Limb (tissue), 2 donors: ENCODE data around the gene RHOA.
"Not testable (repeated sequence)": the region's sequence is repeated elsewhere in the genome, so short reads cannot be mapped to it uniquely, and the experiment has no call there.

Experiments used
- DNase-seq, 2 donors: peaks; one replicate each; pipeline ENCODE4 v3.0.0-alpha.2; 2016; ENCODE audit errors: extremely low spot score in 2 of 2

Gene RHOA

DNA sequence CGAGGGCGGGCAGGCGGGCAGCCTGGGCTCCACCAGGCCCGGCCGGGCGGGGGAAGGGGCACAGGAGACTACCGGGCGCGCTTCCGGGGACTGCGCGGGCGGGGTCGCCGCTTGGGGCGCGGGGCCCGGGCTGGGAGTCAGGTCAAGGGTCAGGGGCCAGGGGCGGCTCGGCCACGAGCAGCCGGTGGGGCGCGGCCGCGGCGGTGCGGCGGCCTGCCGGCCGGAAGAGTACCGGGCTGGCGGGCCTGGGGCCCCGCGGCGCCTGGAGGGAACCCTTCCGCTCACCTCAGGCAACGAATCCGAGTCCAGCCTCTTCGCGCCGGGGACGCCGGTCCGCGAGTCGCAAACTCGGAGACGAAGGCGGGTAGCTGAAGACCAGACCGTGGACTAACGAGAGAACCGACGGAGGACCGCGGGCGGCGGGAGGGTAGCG, 225 bp downstream of the RHOA start:
- no peak for DNase-seq

DNA sequence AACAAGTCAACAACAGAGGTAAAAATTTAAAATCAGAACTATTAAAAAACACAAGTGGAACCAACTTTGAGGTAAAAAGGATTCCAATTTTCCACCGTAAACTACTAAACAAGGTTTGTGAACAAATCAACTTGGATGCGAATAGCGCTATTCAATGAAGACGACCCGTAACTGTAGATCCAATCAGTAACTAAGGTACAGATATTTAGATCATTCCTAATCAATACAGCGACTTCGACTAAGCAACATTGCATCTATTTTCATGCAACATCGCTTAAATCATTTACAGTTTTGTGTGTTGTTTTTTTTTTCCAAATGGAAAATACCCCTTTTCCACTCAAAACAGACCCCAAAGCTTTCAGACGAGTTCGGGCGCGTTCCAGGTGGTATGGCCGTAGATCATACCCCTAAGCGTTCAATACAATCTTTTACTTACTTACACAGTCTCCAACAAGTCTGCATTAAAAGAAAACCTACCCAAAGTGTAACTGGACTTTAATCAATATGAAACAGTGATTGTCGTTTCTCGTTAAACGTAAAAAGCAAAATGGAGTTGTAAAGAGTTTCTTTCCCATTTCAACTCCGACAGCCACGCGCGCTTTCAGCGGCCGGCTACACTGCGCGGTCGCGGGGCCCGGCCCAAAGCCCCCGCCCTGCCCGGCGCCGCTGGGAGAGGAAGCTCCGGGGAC, 786 bp downstream of the RHOA start:
- DNase-seq, result no peak

DNA sequence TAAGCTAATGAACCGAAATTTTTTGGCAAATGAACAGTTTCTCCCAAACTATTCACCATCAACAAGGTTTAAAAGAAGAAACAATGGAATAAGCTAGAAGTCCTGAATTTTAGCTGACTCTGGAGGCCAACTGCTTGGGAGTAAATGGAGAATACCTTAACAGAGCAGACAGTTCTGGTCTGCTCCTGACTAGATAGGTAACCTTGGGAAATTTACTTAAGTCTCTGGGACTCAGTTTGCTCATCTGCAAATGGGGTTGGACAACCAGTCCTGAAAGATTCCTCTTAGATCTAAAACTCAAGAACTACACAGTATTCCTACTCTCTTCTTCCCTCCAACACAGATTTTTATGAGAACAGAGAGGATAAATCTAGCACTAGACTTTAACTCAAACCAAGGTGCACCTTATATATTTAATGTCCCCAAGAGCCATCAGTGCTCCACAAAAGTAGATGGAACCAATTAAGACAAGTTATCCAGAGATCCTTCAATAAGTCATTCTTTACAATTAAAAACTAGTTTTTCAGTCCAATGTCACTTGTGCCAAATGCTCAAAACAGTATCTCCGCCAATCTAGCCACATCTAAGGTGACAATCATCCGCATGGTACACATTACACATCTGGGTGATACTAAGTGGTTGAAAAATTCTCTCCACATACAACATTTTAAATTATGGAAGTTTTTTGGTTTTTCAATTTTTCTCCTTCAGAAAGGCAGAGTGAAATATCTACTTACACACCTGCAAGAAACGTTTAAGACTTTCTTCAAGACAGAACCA, 1.5 kb downstream of the RHOA start:
- no peak for DNase-seq

DNA sequence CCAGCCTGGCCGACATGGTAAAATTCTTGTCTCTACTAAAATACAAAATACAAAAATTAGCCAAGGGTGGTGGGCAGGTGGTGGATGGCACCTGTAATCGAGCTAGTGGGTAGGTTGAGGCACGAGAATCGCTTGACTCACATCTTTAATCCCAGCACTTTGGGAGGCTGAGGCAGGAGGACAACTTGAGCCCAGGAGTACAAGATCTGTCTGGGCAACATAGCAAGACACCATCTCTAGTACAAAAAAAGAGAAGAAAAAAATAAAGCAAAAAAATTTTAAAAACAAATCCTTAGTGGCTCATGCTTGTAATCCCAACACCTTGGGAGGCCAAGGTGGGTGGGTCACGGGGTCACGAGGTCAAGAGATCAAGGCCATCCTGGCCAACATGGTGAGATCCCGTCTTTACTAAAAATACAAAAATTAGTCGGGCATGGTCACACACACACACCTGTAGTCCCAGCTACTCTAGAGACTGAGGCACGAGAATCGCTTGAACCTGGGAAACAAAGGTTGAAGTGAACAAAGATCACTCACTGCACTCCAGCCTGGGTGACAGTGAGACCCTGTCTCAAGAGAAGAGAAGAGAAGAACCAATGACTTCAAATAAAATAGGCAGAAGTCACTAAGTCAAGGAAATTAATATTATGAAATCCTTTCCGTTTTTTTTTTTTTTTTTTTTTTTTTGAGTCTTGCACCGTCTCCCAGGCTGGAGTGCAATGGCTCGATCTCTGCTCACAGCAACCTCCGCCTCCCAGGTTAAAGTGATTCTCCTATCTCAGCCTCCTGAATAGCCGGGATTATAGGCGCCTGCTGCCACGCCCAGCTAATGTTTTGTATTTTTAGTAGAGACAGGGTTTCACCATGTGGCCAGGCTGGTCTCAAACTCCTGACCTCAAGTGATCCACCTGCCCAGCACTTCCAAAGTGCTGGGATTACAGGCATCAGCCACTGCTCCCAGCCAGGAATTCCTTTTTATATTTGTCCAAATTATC, 4.9 kb downstream of the RHOA start:
- DNase-seq, result no peak

DNA sequence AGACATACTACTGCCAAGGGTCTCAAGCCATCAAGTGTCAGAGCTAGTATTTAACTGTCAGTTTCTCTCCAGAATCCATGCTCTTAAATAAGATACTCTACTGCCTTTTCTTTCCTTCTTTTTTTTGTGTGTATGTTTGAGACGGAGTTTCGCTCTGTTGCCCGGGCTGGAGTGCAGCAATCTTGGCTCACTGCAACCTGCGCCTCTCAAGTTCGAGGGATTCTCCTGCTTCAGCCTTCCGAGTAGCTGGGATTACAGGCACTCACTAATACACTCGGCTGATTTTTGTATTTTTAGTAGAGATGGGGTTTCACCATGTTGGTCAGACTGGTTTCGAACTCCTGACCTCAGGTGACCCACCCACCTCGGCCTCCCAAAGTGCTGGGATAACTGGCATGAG, 6.2 kb downstream of the RHOA start:
- not testable (repeated sequence) for DNase-seq

DNA sequence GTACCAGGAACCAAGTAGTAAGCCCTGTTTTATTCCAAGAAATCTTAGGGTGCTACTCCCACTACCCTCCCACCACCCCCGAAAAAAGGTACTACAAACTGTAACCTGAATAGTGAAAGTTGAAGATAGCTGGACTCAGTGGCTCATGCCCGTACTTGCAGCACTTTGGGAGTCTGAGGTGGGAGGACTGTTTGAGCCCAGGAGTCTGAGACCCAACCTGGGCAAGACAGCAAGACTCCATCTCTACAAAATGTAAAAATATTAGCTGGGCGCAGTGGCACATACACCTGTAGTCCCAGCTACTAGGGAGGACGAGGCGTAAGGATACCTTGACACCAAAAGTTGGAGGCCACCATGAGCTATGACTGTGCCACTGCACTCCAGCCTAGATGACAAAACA, 7.9 kb downstream of the RHOA start:
- DNase-seq, result no peak

DNA sequence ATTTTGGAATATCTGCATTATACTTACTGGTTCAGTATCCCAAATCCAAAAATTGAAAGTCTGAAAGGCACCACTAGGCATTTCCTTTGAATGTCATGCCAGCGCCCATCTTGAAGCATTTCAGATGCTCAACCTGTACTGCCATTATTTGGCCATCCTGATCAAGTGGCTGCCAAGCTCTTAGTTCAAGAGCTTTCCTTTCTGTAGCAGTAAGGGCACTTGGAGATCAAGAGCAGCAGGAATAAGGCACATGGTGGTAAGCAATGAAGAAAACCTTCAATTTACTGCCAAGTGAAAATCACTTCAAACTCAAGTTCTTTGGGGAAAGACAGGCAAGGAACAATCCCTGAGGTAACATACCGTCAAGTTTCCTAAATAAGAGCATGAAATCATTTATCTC, 10.0 kb downstream of the RHOA start:
- DNase-seq, result no peak

DNA sequence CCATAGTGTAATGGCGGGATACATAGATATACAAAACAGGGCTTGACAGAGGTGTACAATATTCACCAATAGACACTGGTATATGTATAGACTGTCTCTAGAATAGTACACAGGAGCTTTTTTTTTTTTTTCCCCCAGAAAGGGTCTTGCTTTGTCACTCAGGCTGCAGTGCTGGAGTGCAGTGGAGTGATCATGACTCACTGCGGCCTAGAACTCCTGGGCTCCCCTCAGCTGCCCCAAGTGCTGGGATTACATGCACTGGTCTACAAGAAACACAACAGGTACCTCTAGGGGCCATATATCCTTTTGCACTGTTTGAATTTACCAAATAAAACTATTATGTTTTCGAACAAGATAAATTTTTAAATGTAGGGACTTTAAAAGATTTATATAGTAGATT, 12.3 kb downstream of the RHOA start:
- no peak for DNase-seq

DNA sequence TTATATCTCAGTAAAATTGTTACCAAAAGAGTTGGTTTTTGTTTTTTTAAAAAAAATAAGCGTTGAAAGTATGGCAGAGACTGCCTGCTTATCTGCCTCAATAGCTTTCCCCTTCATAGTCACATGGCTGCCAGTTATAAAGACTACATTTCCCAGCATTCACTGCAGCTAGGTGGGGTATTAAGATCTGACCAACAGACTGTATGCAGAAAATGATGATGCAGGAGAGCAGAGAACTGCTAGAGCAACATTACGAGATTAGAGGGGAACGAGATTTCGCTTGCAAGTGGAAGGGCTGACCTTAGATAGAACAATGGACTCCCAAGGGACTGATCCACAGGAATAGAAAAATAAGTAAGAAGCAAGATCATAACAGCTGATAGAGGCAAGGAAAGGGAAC, 14.3 kb downstream of the RHOA start:
- DNase-seq, result peak in 1 of 2 donors; percentile 18

DNA sequence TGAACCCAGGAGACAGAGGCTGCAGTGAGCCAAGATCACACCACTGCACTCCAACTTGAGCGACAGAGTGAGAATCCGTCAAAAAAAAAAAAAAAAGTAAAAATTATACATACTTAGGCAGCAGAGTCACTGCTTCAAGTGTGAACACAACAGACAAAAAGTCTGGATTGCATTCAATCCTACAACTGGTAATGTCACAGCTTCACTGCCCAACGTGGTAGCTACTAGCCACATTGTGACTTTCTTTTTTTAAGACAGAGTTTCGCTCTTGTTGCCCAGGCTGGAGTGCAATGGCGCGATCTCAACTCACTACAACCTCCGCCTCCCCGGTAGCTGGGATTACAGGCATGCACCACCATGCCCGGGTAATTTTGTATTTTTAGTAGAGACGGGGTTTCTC, 20.5 kb downstream of the RHOA start:
- not testable (repeated sequence) for DNase-seq

DNA sequence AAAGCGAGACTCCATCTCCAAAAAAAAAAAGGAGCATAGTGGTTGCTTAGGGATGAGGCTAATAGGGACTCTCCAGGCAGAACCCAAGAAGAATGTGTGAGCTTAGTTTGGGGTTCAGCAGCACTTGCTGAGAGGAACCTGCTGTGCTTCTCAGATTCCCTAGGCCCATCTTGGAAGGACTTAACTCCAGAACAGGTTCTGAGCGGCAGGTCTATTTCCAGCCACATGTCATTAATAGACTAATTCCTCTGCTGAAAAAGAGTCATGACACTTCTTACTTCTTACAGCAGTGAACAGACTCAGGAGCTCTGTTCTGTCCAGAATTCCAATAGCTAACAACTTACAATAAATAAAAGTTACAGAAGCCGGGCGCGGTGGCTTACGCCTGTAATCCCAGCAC, 22.5 kb downstream of the RHOA start:
- DNase-seq, result no peak

DNA sequence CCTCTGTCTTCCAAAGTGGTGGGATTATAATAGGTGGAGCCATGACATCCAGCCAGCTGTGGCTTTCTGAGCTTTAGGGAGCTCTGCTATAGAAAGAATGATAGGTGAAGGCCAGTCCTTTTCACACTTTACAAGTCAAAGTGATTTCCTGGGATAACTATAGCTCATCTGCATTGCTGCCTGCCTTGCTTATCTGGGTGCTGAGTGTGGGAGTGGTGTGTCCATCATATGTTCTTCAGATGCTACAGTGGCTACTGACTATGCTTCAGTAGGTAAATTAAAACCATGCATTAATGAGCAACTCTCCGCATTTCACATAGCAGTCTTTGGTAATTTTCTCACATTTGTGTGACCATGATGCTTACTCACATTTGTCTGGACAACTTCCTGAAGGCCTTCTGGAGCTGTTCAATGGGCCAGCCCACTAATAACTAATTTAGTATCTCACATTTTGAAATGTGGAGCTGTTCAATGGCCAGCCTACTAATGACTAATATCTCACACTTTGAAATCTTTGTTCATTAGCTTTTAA, 23.4 kb downstream of the RHOA start:
- no peak for DNase-seq

DNA sequence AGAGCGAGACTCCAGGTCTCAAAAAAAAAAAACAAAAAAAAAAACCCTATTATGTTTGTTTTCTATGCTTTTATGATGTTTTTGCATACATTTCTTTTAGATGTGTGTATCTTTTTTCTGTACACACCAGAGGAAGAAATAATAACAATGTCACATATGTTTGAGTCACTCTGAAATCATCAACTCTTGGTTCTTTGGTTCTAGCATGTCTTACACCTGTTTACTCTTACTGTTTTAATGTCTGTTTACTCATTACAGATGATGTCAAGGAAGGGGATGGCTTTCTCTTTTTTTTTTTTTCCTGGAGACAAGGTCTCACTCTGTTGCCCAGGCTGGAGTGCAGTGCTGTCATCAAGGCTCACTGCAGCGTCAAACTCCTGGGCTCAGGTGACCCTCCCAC, 24.1 kb downstream of the RHOA start:
- DNase-seq, result no peak

DNA sequence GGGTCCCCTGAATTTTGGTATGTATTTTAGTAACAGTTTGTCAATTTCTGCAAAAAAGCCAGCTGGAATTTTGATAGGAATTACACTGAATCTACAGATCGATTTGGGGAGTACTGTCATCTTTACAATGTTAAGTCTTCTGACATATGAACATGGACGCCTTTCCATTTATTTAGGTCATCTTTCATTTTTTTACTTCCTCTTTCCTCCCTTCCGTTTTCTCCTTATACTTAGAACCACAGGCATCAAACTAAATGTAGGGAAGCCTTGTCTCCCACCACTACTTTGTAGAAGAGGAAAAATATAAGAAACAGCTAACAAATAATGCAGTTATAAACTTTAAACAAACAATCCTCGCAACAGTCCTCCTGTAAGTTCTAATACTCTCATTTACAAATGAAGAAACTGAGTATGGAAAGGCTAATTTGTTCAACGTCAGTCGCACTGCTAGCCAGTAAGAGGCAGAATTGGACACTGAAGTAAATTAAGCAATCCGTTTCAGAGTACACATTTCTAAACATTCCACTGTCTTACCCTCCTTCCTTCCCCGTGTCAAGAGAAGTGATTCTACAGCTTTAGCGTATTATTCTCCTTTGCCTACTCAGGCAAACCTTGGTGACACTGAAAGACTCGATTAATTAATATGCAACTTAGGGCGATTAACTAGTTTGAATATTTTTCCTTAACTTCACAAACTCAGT, 25.6 kb downstream of the RHOA start:
- no peak for DNase-seq

DNA sequence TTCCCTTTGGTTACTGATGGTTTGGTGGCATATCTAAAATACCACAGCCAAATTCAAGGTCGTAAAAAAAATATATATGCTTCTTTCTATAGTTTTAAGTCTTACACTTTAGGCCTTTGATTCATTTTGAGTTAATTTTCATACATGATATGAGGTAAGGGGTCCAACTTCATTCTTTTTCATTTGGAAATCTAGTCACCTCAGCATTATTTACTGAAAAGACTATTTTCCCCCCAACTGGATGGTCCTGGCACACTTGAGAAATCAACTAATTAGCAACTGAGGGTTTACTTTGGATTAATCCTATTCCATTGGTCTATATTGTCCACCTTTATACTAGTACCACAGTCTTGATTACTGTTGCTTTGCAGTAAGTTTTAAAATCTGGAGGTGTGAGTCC, 26.2 kb downstream of the RHOA start:
- no peak for DNase-seq

DNA sequence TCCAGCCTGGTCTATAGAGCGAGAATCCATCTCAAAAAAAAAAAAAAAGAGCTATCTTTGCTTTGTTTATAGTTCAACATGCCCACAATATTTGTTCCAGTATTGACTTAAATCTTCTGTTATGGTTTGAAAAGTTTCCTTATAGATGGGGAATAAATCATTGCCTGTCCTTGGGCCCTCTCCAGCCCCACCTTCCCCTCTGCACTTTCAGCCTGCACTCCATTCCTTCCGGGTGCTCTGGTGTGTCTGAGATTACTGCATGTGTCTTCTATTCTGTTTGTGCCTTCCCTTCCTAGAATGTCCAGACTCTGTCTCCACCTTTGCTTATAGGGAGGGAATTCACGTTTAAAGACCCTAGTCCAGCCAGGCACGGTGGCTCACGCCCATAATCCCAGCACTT, 28.4 kb downstream of the RHOA start:
- DNase-seq, result no peak

DNA sequence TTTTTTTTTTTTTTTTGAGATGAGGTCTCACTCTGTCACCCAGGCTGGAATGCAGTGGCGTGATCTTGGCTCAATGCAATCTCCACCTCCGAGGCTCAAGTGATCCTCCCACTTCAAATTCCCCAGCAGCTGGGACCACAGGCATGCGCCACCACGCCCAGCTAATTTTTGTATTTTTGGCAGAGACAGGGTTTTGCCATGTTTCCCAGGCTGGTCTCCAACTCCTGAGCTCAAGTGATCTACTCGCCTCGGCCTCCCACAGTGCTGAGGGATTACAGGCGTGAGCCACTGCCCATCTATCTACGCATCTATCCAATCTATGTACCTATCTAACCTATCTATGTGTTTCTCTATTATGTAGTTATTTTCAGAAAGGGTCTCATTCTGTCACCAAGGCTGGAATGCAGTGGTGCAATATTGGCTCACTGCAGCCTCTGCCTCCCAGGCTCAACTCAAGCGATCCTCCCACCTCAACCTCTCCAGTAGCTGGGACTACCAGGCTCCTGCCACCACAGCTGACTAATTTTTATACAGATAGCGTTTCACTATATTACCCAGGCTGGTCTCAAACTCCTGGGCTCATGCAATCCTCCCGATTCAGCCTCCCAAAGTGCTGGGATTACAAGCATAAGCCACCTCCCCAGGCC, 33.4 kb downstream of the RHOA start:
- DNase-seq, result no peak

DNA sequence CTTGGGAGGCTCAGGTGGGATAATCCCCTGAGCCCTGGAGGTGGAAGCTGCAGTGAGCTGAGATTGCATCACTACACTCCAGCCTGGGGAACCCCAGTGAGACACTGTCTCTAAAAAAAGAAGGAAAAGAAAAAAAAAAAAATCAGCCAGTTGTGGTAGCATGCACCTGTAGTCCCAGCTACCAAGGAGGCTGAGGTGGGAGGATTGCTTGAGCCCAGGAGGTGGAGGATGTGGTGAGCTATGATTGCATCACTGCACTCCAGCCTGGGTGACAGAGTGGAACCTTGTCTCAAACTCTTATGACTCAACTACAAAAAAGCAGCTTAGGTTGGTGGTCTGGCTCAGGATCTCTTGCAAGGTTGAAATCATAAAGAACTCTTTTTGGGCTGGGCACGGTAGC, 34.3 kb downstream of the RHOA start:
- no peak for DNase-seq

DNA sequence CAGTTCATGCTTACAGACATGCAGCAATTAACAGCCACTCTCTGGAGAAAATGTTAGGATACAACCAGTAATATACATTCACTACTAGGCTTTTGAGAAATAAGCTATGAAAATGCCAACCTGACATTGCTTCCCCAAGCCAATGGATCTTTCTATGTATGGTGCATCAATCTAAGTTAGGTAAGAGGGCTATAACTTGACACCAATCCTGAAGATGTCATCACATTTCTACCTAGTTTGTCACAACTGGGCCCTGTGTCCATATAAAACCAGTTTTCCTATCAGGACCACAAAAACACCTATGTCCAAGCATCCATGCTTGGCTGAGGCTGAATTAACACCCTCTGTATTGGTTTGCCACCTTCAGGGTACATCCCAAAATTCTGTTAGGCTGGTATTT, 39.8 kb downstream of the RHOA start:
- no peak for DNase-seq

DNA sequence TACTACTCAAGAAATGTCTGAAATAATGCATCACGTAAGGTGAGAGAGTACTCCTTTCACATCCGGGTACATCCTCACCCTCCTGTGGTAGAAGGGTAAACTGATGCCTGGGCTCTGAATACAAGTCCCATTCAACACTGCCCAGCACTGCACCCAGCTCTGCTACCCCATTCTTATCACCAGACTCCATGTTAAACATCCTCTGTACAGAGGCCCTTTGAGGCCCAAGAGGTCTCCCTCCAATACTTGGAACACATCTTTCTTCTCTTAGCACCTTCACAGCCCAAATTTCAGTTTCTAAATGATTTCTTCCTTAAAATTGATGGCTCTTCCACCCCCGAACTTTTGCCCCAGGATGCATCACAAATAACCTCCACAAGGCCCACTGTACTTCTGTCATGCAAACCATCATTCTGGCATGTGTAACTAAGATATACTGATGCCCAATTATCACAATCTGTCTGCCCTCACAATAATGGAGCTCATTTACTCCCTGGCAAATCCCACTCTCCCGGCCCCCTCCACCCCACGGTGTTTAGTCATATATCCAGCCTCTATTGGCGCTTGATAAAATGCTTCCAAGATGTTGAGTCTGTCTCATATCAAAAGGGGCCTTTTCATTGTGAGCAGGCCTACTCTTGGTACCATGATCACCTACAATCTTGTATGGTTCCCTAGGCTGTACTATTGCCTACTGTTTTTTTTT, 41.0 kb downstream of the RHOA start:
- DNase-seq, result no peak
